HUES48 (cell line): ENCODE results near the gene ZNF710.
A peak's percentile ranks its signal among the peaks of the same experiment; 100 is the strongest.
"Not testable (repeated sequence)": the region's sequence is repeated elsewhere in the genome, so short reads cannot be mapped to it uniquely, and the experiment has no call there.

Source experiments
- H3K27ac ChIP-seq: one replicate; pipeline ENCODE4 v1.7.0; 2013; ENCODE audit warnings: low read depth, low read length, inconsistent platforms
- H3K27me3 ChIP-seq: 2 replicates; pipeline ENCODE4 v1.6.1; 2013; ENCODE audit warnings: mild to moderate bottlenecking, low read length; ENCODE audit not compliant: control insufficient read depth, insufficient read depth
- H3K36me3 ChIP-seq: 2 replicates; pipeline ENCODE4 v1.6.1; 2013; ENCODE audit warnings: low read length; ENCODE audit not compliant: control insufficient read depth, insufficient read depth
- H3K4me1 ChIP-seq: 2 replicates; pipeline ENCODE4 v1.6.1; 2013; ENCODE audit warnings: mild to moderate bottlenecking, low read length; ENCODE audit not compliant: control insufficient read depth, insufficient read depth
- H3K4me3 ChIP-seq: 2 replicates; pipeline ENCODE4 v1.5.1; 2013; ENCODE audit warnings: mild to moderate bottlenecking, low read depth, low read length
- H3K9ac ChIP-seq: 2 replicates; pipeline ENCODE4 v1.6.1; 2013; ENCODE audit warnings: mild to moderate bottlenecking, low read depth, low read length, moderate library complexity
- H3K9me3 ChIP-seq: 2 replicates; pipeline ENCODE4 v1.6.1; 2013; ENCODE audit warnings: low read length; ENCODE audit not compliant: control insufficient read depth, insufficient read depth

ZNF710 gene

GRCh38 chr15:90001062-90001682, at the start of gene ZNF710:
Gene ZNF710, plus strand, starts transcription at chr15:90001324. Its CDS starts 65,814 bp downstream, at chr15:90067138.
- H3K27ac ChIP-seq: peak within 1 kb of the TSS; percentile 79

GRCh38 chr15:89954541-89954940, 46.6 kb upstream of the ZNF710 start:
- no peaks in the 10 kb centered on the region for H3K36me3 ChIP-seq
- H3K4me1 ChIP-seq: no peaks in the 10 kb centered on the region

More at GRCh38 chr15:90001062-90001682, at the start of gene ZNF710:
- peak within 1 kb of the TSS; percentile 72 for H3K9ac ChIP-seq
- H3K9me3 ChIP-seq: no peaks in the 10 kb centered on the region
- peak within 1 kb of the TSS; percentile 59 for H3K4me3 ChIP-seq
- peaks cover 11% of the 10 kb centered on the region for H3K27me3 ChIP-seq
- H3K4me1 ChIP-seq: peaks cover 30% of the 10 kb centered on the region
- H3K36me3 ChIP-seq: no peaks in the 10 kb centered on the region

GRCh38 chr15:89955449-89955998, 45.6 kb upstream of the ZNF710 start:
- not testable (repeated sequence) for H3K36me3 ChIP-seq, H3K9me3 ChIP-seq, H3K4me3 ChIP-seq, H3K9ac ChIP-seq, H3K27me3 ChIP-seq, H3K4me1 ChIP-seq, H3K27ac ChIP-seq

More at GRCh38 chr15:89954541-89954940, 46.6 kb upstream of the ZNF710 start:
- Histone ChIP-seq H3K27ac (no peak overlapping the region), H3K27me3 (no peaks in the 10 kb centered on the region), H3K4me3 (no peak overlapping the region), H3K9ac (no peak overlapping the region), H3K9me3 (no peaks in the 10 kb centered on the region)

GRCh38 chr15:89958107-89958805, 42.9 kb upstream of the ZNF710 start:
- no peak overlapping the region for H3K27ac ChIP-seq
- H3K4me1 ChIP-seq: no peaks in the 10 kb centered on the region
- no peaks in the 10 kb centered on the region for H3K36me3 ChIP-seq

GRCh38 chr15:89963301-89964231, 37.6 kb upstream of the ZNF710 start:
- H3K4me3 ChIP-seq: no peak overlapping the region
- no peaks in the 10 kb centered on the region for H3K36me3 ChIP-seq
- H3K9me3 ChIP-seq: no peaks in the 10 kb centered on the region
- no peak overlapping the region for H3K27ac ChIP-seq
- H3K27me3 ChIP-seq: no peaks in the 10 kb centered on the region
- no peak overlapping the region for H3K9ac ChIP-seq
- no peaks in the 10 kb centered on the region for H3K4me1 ChIP-seq

More at GRCh38 chr15:89958107-89958805, 42.9 kb upstream of the ZNF710 start:
- Histone ChIP-seq H3K4me3 (no peak overlapping the region), H3K27me3 (no peaks in the 10 kb centered on the region), H3K9ac (no peak overlapping the region), H3K9me3 (no peaks in the 10 kb centered on the region)

- Histone ChIP-seq H3K4me1 (no peaks in the 10 kb centered on the region), H3K36me3 (no peaks in the 10 kb centered on the region), H3K9ac (no peak overlapping the region), H3K9me3 (no peaks in the 10 kb centered on the region), H3K4me3 (no peak overlapping the region), H3K27ac (no peak overlapping the region), H3K27me3 (no peaks in the 10 kb centered on the region)
These were observed 36.7 kb upstream of the ZNF710 start for GRCh38 chr15:89964232-89964954.

GRCh38 chr15:89967881-89968280, 33.2 kb upstream of the ZNF710 start:
- H3K9me3 ChIP-seq: no peaks in the 10 kb centered on the region
- no peak overlapping the region for H3K4me3 ChIP-seq
- no peak overlapping the region for H3K9ac ChIP-seq
- no peak overlapping the region for H3K27ac ChIP-seq
- H3K4me1 ChIP-seq: no peaks in the 10 kb centered on the region
- H3K36me3 ChIP-seq: no peaks in the 10 kb centered on the region
- H3K27me3 ChIP-seq: no peaks in the 10 kb centered on the region

- Histone ChIP-seq H3K4me1 (no peaks in the 10 kb centered on the region), H3K27me3 (peaks cover 3% of the 10 kb centered on the region; the same call in 1 of the 2 replicates), H3K4me3 (no peak overlapping the region), H3K27ac (no peak overlapping the region), H3K9me3 (0 out of 2 replicates have a peak, but pooled peaks cover 3% of the 10 kb centered on the region), H3K36me3 (no peaks in the 10 kb centered on the region), H3K9ac (no peak overlapping the region)
These were observed 29.5 kb upstream of the ZNF710 start for GRCh38 chr15:89971592-89971997.

- no peak overlapping the region for H3K4me3 ChIP-seq
- no peak overlapping the region for H3K27ac ChIP-seq
- H3K36me3 ChIP-seq: no peaks in the 10 kb centered on the region
These were observed 29.0 kb upstream of the ZNF710 start for GRCh38 chr15:89972085-89972484.

More at GRCh38 chr15:89972085-89972484, 29.0 kb upstream of the ZNF710 start:
- Histone ChIP-seq H3K4me1 (no peaks in the 10 kb centered on the region), H3K9me3 (peaks cover 3% of the 10 kb centered on the region; the same call in 1 of the 2 replicates), H3K27me3 (peaks cover 3% of the 10 kb centered on the region; the same call in 1 of the 2 replicates), H3K9ac (no peak overlapping the region)
